GM21529 (cell line): Measurements from ENCODE around the gene SCARF2.
"Not testable (repeated sequence)": the region's sequence is repeated elsewhere in the genome, so short reads cannot be mapped to it uniquely, and the experiment has no call there.

Experiments used
- ATAC-seq: cut with Tn5 transposase; IDR thresholded peaks from one replicate; pipeline ENCODE4 v1.9.1; 2021; ENCODE audit not compliant: unreplicated experiment

SCARF2 gene

GRCh38 chr22:20414450-20414849 is 23.2 kb downstream of the SCARF2 start:
- ATAC-seq = no peak

- no peak for ATAC-seq
Observed at GRCh38 chr22:20414059-20414440, 23.6 kb downstream of the SCARF2 start.

- no peak for ATAC-seq
Observed at GRCh38 chr22:20413217-20414058, 24.2 kb downstream of the SCARF2 start.

- no peak for ATAC-seq
Observed at GRCh38 chr22:20412474-20413216, 25.0 kb downstream of the SCARF2 start.

GRCh38 chr22:20409385-20409784 is 28.2 kb downstream of the SCARF2 start:
- not testable (repeated sequence) for ATAC-seq

GRCh38 chr22:20408891-20409290 is 28.7 kb downstream of the SCARF2 start:
- ATAC-seq = no peak

- no peak for ATAC-seq
Observed at GRCh38 chr22:20407829-20408228, 29.8 kb downstream of the SCARF2 start.

GRCh38 chr22:20406686-20407408 is 30.8 kb downstream of the SCARF2 start:
- no peak for ATAC-seq

- ATAC-seq = no peak
Observed at GRCh38 chr22:20405931-20406685, 31.5 kb downstream of the SCARF2 start.

GRCh38 chr22:20405291-20405930 is 32.2 kb downstream of the SCARF2 start:
- no peak for ATAC-seq

- no peak for ATAC-seq
Observed at GRCh38 chr22:20404881-20405280, 32.7 kb downstream of the SCARF2 start.

- ATAC-seq = no peak
Observed at GRCh38 chr22:20403779-20404140, 33.9 kb downstream of the SCARF2 start.

GRCh38 chr22:20402960-20403778 is 34.5 kb downstream of the SCARF2 start:
- no peak for ATAC-seq

- ATAC-seq = no peak
Observed at GRCh38 chr22:20401376-20402014, 36.1 kb downstream of the SCARF2 start.

GRCh38 chr22:20400606-20401375 is 36.8 kb downstream of the SCARF2 start:
- no peak for ATAC-seq

GRCh38 chr22:20399866-20400605 is 37.6 kb downstream of the SCARF2 start:
- no peak for ATAC-seq

GRCh38 chr22:20398420-20398819 is 39.2 kb downstream of the SCARF2 start:
- no peak for ATAC-seq

- ATAC-seq = no peak
Observed at GRCh38 chr22:20397498-20397897, 40.1 kb downstream of the SCARF2 start.
